Trophoblast cell (in vitro differentiated cells and primary cell): ENCODE measurements around the gene FRS2.

Experiments used
- DNase-seq, 2 donors: peaks; one replicate each; pipeline ENCODE4 v3.0.0-alpha.2; 2016
- H2AFZ ChIP-seq: 2 replicates; pipeline ENCODE4 v1.6.1; 2013; ENCODE audit warnings: low read length, moderate library complexity, mild to moderate bottlenecking; ENCODE audit not compliant: insufficient read depth, poor library complexity
- H2AK5ac ChIP-seq: 2 replicates; pipeline ENCODE4 v1.6.1; 2013; ENCODE audit warnings: mild to moderate bottlenecking, low read length
- H2BK120ac ChIP-seq: 2 replicates; pipeline ENCODE4 v1.6.1; 2013; ENCODE audit warnings: low read length, mild to moderate bottlenecking, moderate library complexity; ENCODE audit not compliant: insufficient read depth, poor library complexity
- H2BK12ac ChIP-seq: 2 replicates; pipeline ENCODE4 v1.6.1; 2013; ENCODE audit warnings: mild to moderate bottlenecking, low read length, moderate library complexity
- H2BK5ac ChIP-seq: 2 replicates; pipeline ENCODE4 v1.6.1; 2013; ENCODE audit warnings: low read length, low read depth, moderate library complexity, mild to moderate bottlenecking; ENCODE audit not compliant: poor library complexity
- H3K14ac ChIP-seq: 2 replicates; pipeline ENCODE4 v1.6.1; 2013; ENCODE audit warnings: mild to moderate bottlenecking, low read length
- H3K18ac ChIP-seq: 2 replicates; pipeline ENCODE4 v1.6.1; 2013; ENCODE audit warnings: mild to moderate bottlenecking, low read length
- H3K23ac ChIP-seq: 2 replicates; pipeline ENCODE4 v1.6.1; 2013; ENCODE audit warnings: low read length
- H3K27ac ChIP-seq: 2 replicates; pipeline ENCODE4 v1.5.1; 2013; ENCODE audit warnings: low read depth, mild to moderate bottlenecking, inconsistent platforms, low read length, moderate library complexity
- H3K27me3 ChIP-seq: 2 replicates; pipeline ENCODE4 v1.6.1; 2013; ENCODE audit warnings: inconsistent platforms, mild to moderate bottlenecking, low read length, moderate library complexity; ENCODE audit not compliant: insufficient read depth
- H3K36me3 ChIP-seq, 2 experiments: 1 replicate in 1 of 2; 2 replicates in 1 of 2; pipeline ENCODE4 v1.6.1; 2013; ENCODE audit warnings: low read length in 2 of 2, mild to moderate bottlenecking in 2 of 2, moderate library complexity in 1 of 2; ENCODE audit not compliant: insufficient read depth in 2 of 2, control insufficient read depth in 1 of 2
- H3K4ac ChIP-seq: 2 replicates; pipeline ENCODE4 v1.6.1; 2013; ENCODE audit warnings: low read depth, mild to moderate bottlenecking, low read length, moderate library complexity
- H3K4me1 ChIP-seq, 2 experiments: 1 replicate in 1 of 2; 2 replicates in 1 of 2; pipeline ENCODE4 v1.6.1; 2013; ENCODE audit warnings: low read length in 2 of 2, mild to moderate bottlenecking in 2 of 2, moderate library complexity in 1 of 2; ENCODE audit not compliant: insufficient read depth in 2 of 2, control insufficient read depth in 1 of 2
- H3K4me2 ChIP-seq: 2 replicates; pipeline ENCODE4 v1.6.1; 2013; ENCODE audit warnings: inconsistent platforms, mild to moderate bottlenecking, low read length, moderate library complexity
- H3K4me3 ChIP-seq: 2 replicates; pipeline ENCODE4 v1.5.1; 2013; ENCODE audit warnings: mild to moderate bottlenecking, low read depth, low read length, inconsistent platforms
- H3K79me1 ChIP-seq: one replicate; pipeline ENCODE4 v1.6.1; 2013; ENCODE audit warnings: low read length
- H3K79me2 ChIP-seq: 2 replicates; pipeline ENCODE4 v1.6.1; 2013; ENCODE audit warnings: low read length, mild to moderate bottlenecking; ENCODE audit not compliant: control insufficient read depth, insufficient read depth, poor library complexity
- H3K9ac ChIP-seq: 2 replicates; pipeline ENCODE4 v1.6.1; 2013; ENCODE audit warnings: mild to moderate bottlenecking, low read length
- H3K9me3 ChIP-seq: 2 replicates; pipeline ENCODE4 v1.6.1; 2013; ENCODE audit warnings: low read depth, mild to moderate bottlenecking, control low read depth, inconsistent platforms, low read length; ENCODE audit not compliant: insufficient read depth
- H4K12ac ChIP-seq: 2 replicates; pipeline ENCODE4 v1.6.1; 2013; ENCODE audit warnings: low read depth, mild to moderate bottlenecking, low read length, moderate library complexity
- H4K8ac ChIP-seq: 2 replicates; pipeline ENCODE4 v1.6.1; 2013; ENCODE audit warnings: low read depth, mild to moderate bottlenecking, low read length, moderate library complexity
- H4K91ac ChIP-seq: one replicate; pipeline ENCODE4 v1.6.1; 2013; ENCODE audit warnings: low read depth, mild to moderate bottlenecking, low read length, moderate library complexity
- WGBS: extraction: QIAGEN DNeasy Blood & Tissue Kit; methylation state at CpG from one replicate; pipeline ENCODE4 v1.1.7; 2013; ENCODE audit warnings: missing lambda C conversion rate; ENCODE audit not compliant: insufficient read length, insufficient coverage; ENCODE audit errors: extremely low coverage; 5-methylcytosine and 5-hydroxymethylcytosine counted together

The FRS2 gene

DNA sequence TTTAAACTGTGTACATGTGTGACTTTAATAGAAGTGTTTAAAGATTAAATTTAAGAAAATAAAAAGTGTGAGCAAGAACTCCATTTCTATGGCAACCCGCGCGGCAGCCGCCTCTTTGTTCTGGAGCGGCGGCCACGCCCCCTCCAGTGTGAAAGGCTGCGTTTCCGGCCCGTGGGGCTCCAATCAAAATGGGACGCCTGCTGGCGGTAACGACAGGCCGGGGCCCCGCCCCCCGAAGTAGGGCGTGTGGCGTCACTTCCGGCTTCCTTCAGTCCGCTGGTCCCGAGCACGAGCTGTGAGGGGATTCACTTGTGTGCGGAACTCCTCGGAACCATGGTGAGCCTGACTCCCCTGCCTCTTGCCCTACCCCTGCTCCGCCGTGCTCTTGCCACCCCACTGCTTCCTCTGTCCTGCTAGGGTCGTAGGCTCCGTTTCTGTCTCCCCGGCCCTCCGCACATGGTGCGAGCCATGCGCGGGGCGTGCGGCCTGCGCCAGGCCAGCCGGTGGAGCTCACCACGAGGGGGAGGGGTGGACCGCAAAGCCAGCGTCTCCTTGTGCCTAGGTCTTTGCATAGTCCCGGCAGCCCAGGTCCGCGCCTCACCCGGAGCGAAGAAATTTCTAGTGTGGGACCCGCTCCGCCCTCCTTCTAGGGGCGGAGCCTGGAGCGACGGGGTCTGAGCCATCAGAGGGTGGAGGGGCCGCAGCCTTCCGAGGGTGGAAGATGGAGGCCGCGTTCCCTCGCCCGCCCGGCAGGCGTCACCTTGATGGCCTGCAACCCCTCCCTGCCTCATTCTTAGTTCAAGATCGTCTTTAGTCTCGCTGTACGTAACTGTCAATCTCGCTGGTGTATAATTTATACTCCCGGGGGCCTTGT lies 115.2 kb downstream of the FRS2 start, which contains the start of gene CCT2:
Gene CCT2 (plus strand): TSS at position 271 of the 874 bp plus-strand sequence. CDS start 63 bp downstream, at position 334.
- Histone ChIP-seq H4K91ac (peak within 1 kb of the TSS; percentile 80), H4K12ac (peak within 1 kb of the TSS; percentile 87), H3K79me2 (peaks cover 7% of the 10 kb centered on the region), H3K14ac (peak within 1 kb of the TSS; percentile 81), H2BK12ac (peak within 1 kb of the TSS; percentile 1), H3K36me3 (peaks cover 11 to 20% of the 10 kb centered on the region in 2 experiments), H2BK120ac (peak within 1 kb of the TSS; percentile 54), H3K4me3 (peak within 1 kb of the TSS; percentile 95), H3K23ac (no peak within 1 kb of the TSS), H3K27ac (peak within 1 kb of the TSS; percentile 59), H3K4me1 (peaks cover 0 to 6% of the 10 kb centered on the region in 2 experiments), H3K9me3 (peaks cover 3% of the 10 kb centered on the region), H2AK5ac (peak within 1 kb of the TSS; percentile 42), H3K79me1 (peaks cover 3% of the 10 kb centered on the region), H3K4ac (peak within 1 kb of the TSS; percentile 54), H3K18ac (peak within 1 kb of the TSS; percentile 90), H4K8ac (peak within 1 kb of the TSS; percentile 93), H2BK5ac (peak within 1 kb of the TSS; percentile 82), H3K27me3 (no peaks in the 10 kb centered on the region), H3K4me2 (peak within 1 kb of the TSS; percentile 91), H3K9ac (peak within 1 kb of the TSS; percentile 93), H2AFZ (peak within 1 kb of the TSS; percentile 75)
- WGBS: no CpG with 5 or more reads among the region's 63 CpGs
- DNase-seq: peak; percentile 98 to 99

DNA sequence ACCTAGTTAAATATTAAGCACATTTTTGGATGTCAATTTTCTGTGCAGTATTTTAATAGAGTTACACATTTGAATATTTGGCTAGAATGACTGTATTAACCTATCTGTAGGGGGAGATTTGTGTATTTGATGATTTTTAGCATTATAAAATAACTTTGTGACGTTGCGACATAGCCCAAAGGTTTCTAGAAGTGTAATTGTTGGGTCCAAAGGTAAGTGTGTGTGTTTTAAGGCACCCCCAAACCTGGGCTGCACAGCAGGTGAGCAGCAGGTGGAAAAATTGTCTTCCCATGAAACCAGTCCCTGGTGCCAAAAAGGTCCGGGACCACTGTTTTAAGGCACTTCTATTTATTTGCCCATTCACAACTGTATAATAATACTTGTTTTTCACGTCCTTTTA lies 118.3 kb downstream of the FRS2 start:
- Histone ChIP-seq H3K36me3 (peaks cover 22 to 40% of the 10 kb centered on the region in 2 experiments), H2BK120ac (no peak overlapping the region), H4K12ac (no peak overlapping the region), H3K4me3 (no peak overlapping the region), H3K18ac (no peak overlapping the region), H3K79me2 (peaks cover 7% of the 10 kb centered on the region), H3K9ac (no peak overlapping the region), H3K9me3 (peaks cover 3% of the 10 kb centered on the region), H3K27me3 (no peaks in the 10 kb centered on the region), H3K79me1 (peaks cover 3% of the 10 kb centered on the region), H3K4me1 (peaks cover 0 to 2% of the 10 kb centered on the region in 2 experiments), H2AK5ac (no peak overlapping the region), H2AFZ (no peak overlapping the region), H3K14ac (no peak overlapping the region), H3K4ac (no peak overlapping the region), H3K27ac (no peak overlapping the region), H3K23ac (no peak overlapping the region), H4K8ac (no peak overlapping the region), H2BK5ac (no peak overlapping the region), H4K91ac (no peak overlapping the region), H3K4me2 (no peak overlapping the region), H2BK12ac (no peak overlapping the region)
- WGBS: no CpG with 5 or more reads among the region's 4 CpGs
- DNase-seq: no peak

DNA sequence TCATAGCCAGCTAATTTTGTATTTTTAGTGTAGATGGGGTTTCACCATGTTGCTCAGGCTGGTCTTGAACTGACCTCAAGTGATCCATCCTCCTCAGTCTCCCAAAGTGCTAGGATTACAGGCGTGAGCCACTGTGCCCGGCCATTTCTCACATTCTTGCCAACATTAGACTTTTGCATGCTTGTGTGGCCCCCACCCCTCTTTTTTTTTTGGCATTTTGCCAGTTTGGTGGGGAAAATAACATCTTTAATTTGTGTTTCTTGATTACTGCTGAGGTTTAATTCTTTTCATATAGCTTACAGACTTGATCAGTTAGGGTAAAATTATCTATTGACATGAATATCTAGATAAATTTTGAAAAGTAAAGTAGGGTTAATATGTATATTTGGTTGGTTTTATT lies 118.9 kb downstream of the FRS2 start:
- H3K18ac ChIP-seq: no peak overlapping the region
- no peak overlapping the region for H3K23ac ChIP-seq
- H3K4me2 ChIP-seq: no peak overlapping the region
- no peak for DNase-seq
- no peak overlapping the region for H4K12ac ChIP-seq
- no peak overlapping the region for H2AFZ ChIP-seq
- no peak overlapping the region for H2BK12ac ChIP-seq
- H2BK120ac ChIP-seq: no peak overlapping the region
- peaks cover 7% of the 10 kb centered on the region for H3K79me2 ChIP-seq
- no peak overlapping the region for H3K4ac ChIP-seq
- H3K4me1 ChIP-seq: peaks cover 0 to 2% of the 10 kb centered on the region in 2 experiments
- H3K9me3 ChIP-seq: peaks cover 3% of the 10 kb centered on the region
- H4K8ac ChIP-seq: no peak overlapping the region
- peaks cover 3% of the 10 kb centered on the region for H3K79me1 ChIP-seq
- H3K4me3 ChIP-seq: no peak overlapping the region
- no peak overlapping the region for H3K9ac ChIP-seq
- peaks cover 25 to 44% of the 10 kb centered on the region in 2 experiments for H3K36me3 ChIP-seq
- H3K27me3 ChIP-seq: no peaks in the 10 kb centered on the region
- no peak overlapping the region for H3K14ac ChIP-seq
- WGBS: no CpG with 5 or more reads among the region's 2 CpGs
- H2BK5ac ChIP-seq: no peak overlapping the region
- H2AK5ac ChIP-seq: no peak overlapping the region
- H3K27ac ChIP-seq: no peak overlapping the region
- H4K91ac ChIP-seq: no peak overlapping the region

DNA sequence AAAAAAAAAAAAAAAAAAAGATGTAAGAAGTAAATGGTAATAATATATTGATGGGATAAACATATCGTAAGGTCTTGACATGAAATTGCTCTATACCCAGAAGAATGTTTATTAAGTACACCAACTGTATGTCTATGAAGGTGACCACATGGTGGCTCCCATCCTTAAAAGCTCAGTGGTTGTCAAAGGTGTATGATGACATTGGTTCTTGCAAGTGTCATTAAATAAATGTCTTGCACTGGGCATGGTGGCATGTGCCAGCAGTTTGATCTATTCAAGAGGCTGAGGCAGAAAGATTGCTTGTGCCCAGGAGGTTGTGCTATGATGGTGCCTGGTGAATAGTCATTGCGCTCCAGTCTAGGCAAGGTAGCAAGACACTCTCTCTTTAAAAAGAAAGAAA lies 125.5 kb downstream of the FRS2 start:
- Histone ChIP-seq H4K91ac (no peak overlapping the region), H2AK5ac (no peak overlapping the region), H4K12ac (no peak overlapping the region), H3K4me1 (no peaks in the 10 kb centered on the region), H3K18ac (no peak overlapping the region), H3K9me3 (no peaks in the 10 kb centered on the region), H3K23ac (no peak overlapping the region), H3K79me1 (no peaks in the 10 kb centered on the region), H4K8ac (no peak overlapping the region), H3K14ac (no peak overlapping the region), H3K79me2 (no peaks in the 10 kb centered on the region), H2BK120ac (no peak overlapping the region), H3K4me2 (no peak overlapping the region), H3K27me3 (no peaks in the 10 kb centered on the region), H3K4me3 (no peak overlapping the region), H3K36me3 (peaks cover 31 to 51% of the 10 kb centered on the region in 2 experiments), H3K4ac (no peak overlapping the region), H2BK5ac (no peak overlapping the region), H3K9ac (no peak overlapping the region), H3K27ac (no peak overlapping the region), H2AFZ (no peak overlapping the region), H2BK12ac (no peak overlapping the region)
- DNase-seq: no peak
- WGBS: no CpG with 5 or more reads among the region's 2 CpGs
